ENCODE measurements around the gene RTN4RL2. TPM values are rescaled to one million over a fixed set of nuclear protein-coding genes. Genes with fewer than 3 reads are reported as not detected.

Gene RTN4RL2
- total RNA-seq, 8 experiments from 2014 or later: 0.25 to 11.6 (median 5.8) TPM

DNA sequence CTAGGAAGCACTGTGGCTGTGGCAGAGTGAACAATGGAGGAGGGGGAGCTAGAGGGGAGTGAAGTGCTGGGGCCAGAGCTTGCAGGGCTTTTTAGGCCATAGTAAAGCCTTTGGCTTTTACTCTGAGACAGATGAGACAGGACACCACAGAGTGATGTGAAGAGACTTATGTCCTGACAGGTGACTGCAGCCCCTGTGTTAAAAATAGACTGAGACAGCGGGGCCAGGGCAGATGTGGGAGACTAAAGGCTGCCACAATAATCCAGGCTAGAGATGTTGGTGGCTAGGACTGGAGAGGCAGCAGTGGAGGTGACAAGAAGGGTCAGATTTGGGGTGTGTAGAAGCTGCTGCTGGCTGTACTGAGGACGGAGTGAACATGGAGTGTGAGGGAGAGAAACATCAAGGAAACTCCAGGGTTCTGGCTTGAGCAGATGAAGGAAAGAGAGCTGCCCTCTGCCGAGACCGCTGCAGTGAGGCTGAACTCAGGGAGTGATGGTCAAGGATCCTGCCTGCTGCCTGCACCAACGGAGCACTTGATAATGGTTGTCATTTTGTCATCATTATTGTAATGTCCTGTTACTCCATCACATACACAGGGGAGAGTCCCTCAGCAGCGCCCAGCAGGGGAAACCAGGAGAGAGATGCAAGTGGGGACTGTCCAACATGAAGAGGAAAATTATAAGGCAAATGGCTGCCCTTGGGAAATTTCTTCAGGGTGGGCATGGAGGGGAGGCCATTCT is 27.8 kb downstream of the RTN4RL2 start:
- H3K4me3 ChIP-seq: no peak overlapping the region
- peaks cover 8 to 13% of the 10 kb centered on the region in 2 donors for H3K4me1 ChIP-seq (replicated peaks in 1 of 2)
- no peak overlapping the region for H3K27ac ChIP-seq
- peak in 5 of 8 experiments; percentile 47 to 83 (median 58) for ATAC-seq (replicated peaks in 6 of 8)
- 40 to 100% (median 76%) methylated on average over 1 to 4 of the region's 6 CpGs; no CpG with 5 or more reads in 2 of the 10 experiments for WGBS, 10 experiments
- in situ Hi-C loops (cut with MboI; ENCODE audit: low pct_unique_long_range_greater_than_20kb in 2 of 9, low sequenced_read_pairs in 9 of 9, unreplicated experiment in 9 of 9): loop anchor here in 2 of 9 experiments (25.0 kb wide), 2 partner anchors 126 to 149 kb away; partner anchors contain the start of gene YPEL4 (in 1 of the 2)

DNA sequence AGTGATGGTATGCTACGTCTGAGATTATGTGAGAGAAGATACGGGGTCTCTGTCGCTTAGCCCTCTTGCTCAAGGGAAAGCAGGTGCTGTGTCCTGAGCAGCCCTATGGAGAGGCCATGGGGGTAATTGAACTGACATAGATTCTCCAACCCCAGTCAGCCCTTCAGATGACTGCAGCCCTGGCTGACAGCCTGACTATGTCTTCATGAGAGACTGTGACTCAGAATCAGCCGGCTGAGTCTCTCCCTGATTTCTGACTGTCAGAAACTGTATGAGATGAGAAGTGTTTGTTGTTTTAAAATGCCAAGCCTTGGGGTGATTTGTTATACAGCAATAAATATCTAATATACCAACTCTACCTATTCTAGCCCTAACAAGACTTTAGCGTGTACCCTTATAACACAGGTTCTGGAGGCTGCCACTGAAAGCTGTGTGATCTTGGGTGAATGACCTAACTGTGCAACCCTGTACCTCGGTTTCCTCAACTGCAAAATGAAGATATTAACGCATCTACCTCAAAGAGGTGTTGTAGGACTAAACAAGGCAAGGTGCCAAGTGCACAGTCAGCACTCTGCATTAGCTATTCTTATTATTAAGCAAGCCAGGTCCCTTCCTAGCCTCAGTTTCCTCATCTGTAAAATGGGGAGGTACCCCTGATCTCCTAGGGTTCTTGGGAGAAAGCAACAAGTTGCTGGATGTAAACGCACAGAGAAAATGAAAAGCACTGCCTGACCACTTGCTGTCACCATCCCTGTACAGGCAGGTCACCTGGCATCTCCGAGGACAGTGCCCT is 30.3 kb downstream of the RTN4RL2 start:
- ATAC-seq (replicated peaks in 6 of 8): peak in 1 of 8 experiments; percentile 26
- WGBS, 10 experiments: 20 to 100% (median 86%) methylated on average over 1 to 7 of the region's 9 CpGs
- H3K4me1 ChIP-seq (replicated peaks in 1 of 2): peaks cover 6 to 10% of the 10 kb centered on the region in 2 donors
- no peak overlapping the region for H3K27ac ChIP-seq
- H3K4me3 ChIP-seq: no peak overlapping the region
- in situ Hi-C loops (cut with MboI; ENCODE audit: low pct_unique_long_range_greater_than_20kb in 2 of 9, low sequenced_read_pairs in 9 of 9, unreplicated experiment in 9 of 9): loop anchor here in 2 of 9 experiments (25.0 kb wide), 2 partner anchors 128 to 147 kb away; partner anchors contain the start of gene YPEL4 (in 1 of the 2)

DNA sequence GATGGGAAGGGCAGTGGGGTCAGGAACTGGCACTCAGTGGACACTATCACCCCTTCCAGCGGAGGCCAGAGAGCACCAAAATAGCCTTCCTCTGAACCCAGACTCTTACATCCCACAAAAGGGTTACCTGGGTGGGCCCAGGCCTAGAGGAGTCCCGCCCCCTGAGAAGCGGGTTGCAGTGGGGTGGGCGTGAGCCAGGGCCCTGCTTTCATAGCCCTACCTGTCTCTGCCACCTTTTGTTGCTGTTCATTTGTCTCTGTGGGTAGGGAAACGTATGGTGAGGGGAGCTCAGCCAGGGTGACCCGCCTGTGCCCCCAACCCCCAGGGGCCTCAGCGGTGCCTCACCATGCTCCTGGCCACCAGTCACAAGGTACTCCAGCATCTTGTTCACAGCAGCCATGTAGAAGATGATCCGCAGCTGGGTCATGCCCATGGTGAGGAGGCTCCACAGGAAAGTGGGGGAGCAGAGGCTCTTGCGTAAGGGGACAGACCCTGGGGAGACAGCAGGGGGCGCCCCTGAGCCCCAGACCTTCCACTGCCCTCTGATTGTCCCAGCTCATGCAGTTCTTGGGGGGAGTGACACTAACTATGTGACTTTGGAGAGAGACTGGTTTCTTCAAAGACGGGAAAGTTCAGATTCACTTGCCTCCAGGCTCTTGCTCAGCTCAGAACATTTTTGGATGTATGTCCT is 31.2 kb downstream of the RTN4RL2 start:
- peak in 3 of 8 experiments; percentile 63 to 79 (median 78) for ATAC-seq (replicated peaks in 6 of 8)
- Histone ChIP-seq H3K4me3 (no peak overlapping the region), H3K4me1 (replicated peaks in 1 of 2) (peaks cover 6 to 11% of the 10 kb centered on the region in 2 donors), H3K27ac (no peak overlapping the region)
- WGBS, 10 experiments: 60 to 100% (median 90%) methylated on average over 1 to 7 of the region's 11 CpGs; no CpG with 5 or more reads in 5 of the 10 experiments
- in situ Hi-C loops (cut with MboI; ENCODE audit: low pct_unique_long_range_greater_than_20kb in 2 of 9, low sequenced_read_pairs in 9 of 9, unreplicated experiment in 9 of 9): loop anchor here in 2 of 9 experiments (25.0 kb wide), 2 partner anchors 129 to 146 kb away; partner anchors contain the start of gene YPEL4 (in 1 of the 2)

DNA sequence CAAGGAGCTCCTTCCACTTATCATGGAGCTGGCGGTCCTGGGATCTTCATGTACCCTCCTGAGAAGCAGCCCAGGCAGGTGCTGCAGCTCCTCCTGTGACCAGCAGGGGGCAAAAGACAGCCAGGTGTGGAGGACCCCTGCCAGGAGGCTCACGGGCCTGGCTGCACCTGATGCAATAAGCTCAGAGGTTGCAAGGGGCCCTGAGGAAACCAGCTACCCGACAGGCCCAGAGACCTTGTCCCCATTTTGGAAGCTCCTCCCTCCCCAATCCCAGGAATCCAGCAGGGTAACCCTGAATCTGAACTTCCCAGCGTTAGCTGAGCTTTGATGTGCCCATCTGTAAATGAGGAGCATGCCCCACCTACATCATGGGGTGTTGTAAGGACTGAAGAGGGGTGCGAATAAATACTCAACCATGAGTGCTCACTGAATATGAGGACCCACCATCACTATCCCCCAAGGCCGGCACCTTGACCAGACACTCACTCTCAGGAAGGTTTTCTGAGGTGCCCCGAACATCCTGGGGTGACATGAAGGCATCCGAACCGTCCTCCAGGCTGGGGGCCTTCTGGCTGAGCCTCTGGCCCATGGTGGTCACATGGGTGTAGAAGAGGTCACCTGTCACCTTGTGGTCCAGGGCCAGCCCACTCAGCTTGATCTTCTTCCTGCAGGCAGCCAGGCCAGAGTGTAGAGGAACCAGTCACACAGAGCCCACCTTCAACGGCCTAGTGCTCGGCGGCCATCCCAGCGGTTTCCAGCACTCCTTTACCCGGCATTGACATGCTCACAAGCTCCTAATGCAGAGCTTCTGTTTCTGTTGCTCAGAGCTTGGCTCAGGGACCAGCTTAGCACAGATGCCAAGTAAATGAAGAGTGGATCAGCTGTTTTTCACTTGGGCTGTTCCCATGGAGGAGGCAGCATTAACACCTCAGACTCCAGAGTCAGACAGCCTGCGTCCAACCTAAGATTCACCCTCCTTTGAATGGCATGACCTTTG is 33.5 kb downstream of the RTN4RL2 start:
- Histone ChIP-seq H3K27ac (no peak overlapping the region), H3K4me3 (no peak overlapping the region), H3K4me1 (replicated peaks in 1 of 2) (peaks cover 1 to 2% of the 10 kb centered on the region in 2 donors)
- WGBS, 10 experiments: 23 to 97% (median 90%) methylated on average over 3 to 7 of the region's 15 CpGs; no CpG with 5 or more reads in 3 of the 10 experiments
- ATAC-seq (replicated peaks in 6 of 8): peak in 7 of 8 experiments; percentile 21 to 88 (median 55)
- in situ Hi-C loops (cut with MboI; ENCODE audit: low pct_unique_long_range_greater_than_20kb in 2 of 9, low sequenced_read_pairs in 9 of 9, unreplicated experiment in 9 of 9): loop anchor here in 2 of 9 experiments (25.0 kb wide), 2 partner anchors 132 to 143 kb away; partner anchors contain the start of gene YPEL4 (in 1 of the 2)

DNA sequence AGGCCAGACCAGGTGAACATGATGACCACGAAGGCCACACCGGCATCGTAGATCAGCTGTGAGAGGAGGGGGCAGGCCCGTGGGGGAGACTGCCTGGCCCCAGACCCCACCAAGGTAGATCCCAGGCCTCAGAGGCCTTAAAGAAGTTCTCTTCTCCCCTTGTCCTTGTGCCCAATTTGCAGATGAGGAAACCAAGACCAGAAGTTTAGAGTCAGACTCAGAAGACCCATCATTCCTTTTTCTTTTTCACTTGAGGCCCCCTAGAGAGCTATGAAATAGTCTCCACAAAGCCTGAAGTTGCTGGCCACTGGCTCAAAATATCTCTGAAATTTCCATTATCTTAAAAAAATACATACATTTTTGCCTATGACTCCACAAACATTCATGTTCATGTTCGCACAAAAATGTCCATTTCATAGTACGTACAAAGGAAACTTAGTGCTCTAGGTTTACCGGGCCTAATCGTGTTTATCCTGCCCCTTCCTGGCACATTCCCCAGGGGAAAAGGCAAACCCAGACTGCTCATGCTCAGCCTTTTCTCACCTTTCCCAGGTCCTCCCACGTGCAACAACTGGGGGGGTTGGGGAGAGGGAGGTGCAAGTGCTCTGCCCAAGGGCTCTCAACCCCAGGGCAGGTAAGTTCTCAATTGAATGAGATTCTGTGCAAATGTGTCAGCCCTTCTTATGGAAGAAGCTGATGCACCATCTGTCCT is 35.9 kb downstream of the RTN4RL2 start:
- ATAC-seq (replicated peaks in 6 of 8): no peak
- H3K27ac ChIP-seq: no peak overlapping the region
- WGBS, 10 experiments: 74 to 89% (median 87%) methylated on average over 2 to 6 of the region's 9 CpGs; no CpG with 5 or more reads in 5 of the 10 experiments
- H3K4me1 ChIP-seq (replicated peaks in 1 of 2): peaks cover 8 to 10% of the 10 kb centered on the region in 2 donors
- H3K4me3 ChIP-seq: no peak overlapping the region
- in situ Hi-C loops (cut with MboI; ENCODE audit: low pct_unique_long_range_greater_than_20kb in 2 of 9, low sequenced_read_pairs in 9 of 9, unreplicated experiment in 9 of 9): loop anchor here in 2 of 9 experiments (25.0 kb wide), 2 partner anchors 134 to 141 kb away; partner anchors contain the start of gene YPEL4 (in 1 of the 2)

DNA sequence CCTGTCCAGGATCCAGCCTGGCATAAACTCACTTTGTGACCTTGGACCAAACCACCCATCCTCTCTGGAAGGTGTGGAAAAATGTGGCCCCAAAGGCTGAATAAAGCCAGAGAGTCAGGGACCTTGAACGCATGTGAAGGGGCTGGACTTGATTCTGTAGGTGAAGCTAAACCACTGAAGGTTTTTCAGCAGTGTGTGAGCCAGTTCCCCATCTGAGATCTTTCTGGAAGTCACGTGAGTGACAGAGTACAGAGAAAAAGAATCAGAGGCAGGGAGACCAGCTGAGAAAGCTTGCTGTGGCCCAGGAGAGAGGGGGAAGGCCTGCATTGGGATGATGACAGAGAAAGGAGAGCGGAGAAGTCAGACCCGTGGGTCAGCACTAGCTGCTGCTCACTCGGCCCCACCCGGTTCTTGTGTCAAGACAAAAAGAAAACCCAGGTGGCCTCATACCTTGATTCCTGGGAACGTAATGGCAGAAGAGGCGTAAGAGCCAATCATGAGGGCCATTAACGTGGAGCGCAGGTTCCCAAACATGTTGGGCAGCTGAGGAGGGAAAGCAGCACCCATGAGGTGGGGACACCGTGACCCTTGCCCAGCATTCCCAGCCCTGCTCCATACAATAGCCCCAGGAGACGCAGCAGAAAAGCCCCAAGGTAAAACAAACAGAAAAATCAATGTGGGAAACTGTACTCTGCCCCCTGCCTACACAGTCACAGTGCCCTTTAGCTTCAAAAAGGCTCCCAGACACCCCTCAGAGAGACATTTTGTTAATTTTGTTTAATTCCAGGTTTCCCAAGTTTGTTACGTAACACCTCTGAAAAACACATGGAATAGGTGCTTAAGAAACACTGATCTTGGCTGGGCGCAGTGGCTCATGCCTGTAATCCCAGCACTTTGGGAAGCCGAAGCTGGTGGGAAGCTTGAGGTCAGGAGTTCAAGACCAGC is 37.2 kb downstream of the RTN4RL2 start:
- WGBS, 10 experiments: 83 to 100% (median 89%) methylated on average over 1 to 13 of the region's 15 CpGs; no CpG with 5 or more reads in 2 of the 10 experiments
- H3K4me1 ChIP-seq (replicated peaks in 1 of 2): peaks cover 8 to 10% of the 10 kb centered on the region in 2 donors
- H3K4me3 ChIP-seq: no peak overlapping the region
- ATAC-seq (replicated peaks in 6 of 8): no peak
- in situ Hi-C loops (cut with MboI; ENCODE audit: low pct_unique_long_range_greater_than_20kb in 2 of 9, low sequenced_read_pairs in 9 of 9, unreplicated experiment in 9 of 9): loop anchor here in 2 of 9 experiments (25.0 kb wide), 2 partner anchors 135 to 140 kb away; partner anchors contain the start of gene YPEL4 (in 1 of the 2)
- no peak overlapping the region for H3K27ac ChIP-seq

DNA sequence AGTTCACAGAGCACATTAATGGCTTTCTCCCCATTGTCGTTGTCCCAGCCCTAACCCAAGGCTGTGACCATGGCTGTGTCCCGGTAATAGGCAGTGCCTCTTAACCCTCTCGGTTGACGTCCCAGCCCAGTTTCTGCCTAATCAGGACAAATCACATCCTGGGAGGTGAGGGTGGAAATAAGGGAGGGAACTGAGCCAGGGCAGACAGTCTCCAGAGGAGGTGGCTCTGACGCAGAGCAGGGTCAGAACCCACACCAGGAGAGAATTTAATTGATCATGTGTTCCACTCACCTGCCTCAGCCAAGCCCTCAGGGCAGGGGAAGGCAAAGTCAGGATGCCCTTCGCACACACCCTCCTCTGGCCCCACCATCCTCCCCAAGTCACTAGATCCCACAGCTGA is 38.2 kb downstream of the RTN4RL2 start:
- in situ Hi-C loops (cut with MboI; ENCODE audit: low pct_unique_long_range_greater_than_20kb in 2 of 9, low sequenced_read_pairs in 9 of 9, unreplicated experiment in 9 of 9): loop anchor here in 2 of 9 experiments (25.0 kb wide), 2 partner anchors 136 to 139 kb away; partner anchors contain the start of gene YPEL4 (in 1 of the 2)
- Histone ChIP-seq H3K4me3 (no peak overlapping the region), H3K4me1 (replicated peaks in 1 of 2) (peaks cover 8 to 10% of the 10 kb centered on the region in 2 donors), H3K27ac (no peak overlapping the region)
- no peak for ATAC-seq (replicated peaks in 6 of 8)
- WGBS, 10 experiments: 80 to 100% methylated on average over 1 of the region's 6 CpGs; no CpG with 5 or more reads in 8 of the 10 experiments

DNA sequence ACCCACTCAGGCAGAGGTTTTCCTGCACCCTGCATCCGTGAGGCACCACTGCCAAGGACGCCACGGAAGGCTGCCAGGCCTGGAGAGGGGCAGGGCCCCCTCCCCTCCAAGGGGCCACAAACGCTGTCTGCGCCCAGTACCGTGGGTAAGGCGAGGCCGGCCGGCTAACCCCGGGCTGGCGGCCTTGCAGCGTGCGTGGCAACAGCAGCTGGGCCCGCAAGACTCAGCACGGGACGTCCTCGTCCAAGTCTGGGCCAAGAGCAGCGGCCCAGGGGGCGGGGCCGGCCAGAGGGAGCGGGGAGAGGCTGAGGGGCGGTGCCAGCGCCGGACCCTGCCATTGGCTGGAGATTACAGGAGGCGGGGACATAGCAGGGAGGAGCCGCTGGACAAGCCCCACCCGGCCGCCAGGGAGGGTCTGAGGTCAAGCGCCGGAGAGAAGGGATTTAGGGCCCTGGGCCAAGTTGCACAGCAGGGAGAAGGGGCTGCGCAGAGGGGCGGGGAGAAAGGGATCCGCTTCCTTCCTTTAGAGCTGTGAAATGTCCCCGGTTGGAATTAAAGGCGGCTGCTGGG is 39.2 kb downstream of the RTN4RL2 start:
- in situ Hi-C loops (cut with MboI; ENCODE audit: low pct_unique_long_range_greater_than_20kb in 2 of 9, low sequenced_read_pairs in 9 of 9, unreplicated experiment in 9 of 9): loop anchor here in 2 of 9 experiments (25.0 kb wide), 2 partner anchors 137 to 138 kb away; partner anchors contain the start of gene YPEL4 (in 1 of the 2)
- Histone ChIP-seq H3K4me1 (replicated peaks in 1 of 2) (peaks cover 8 to 10% of the 10 kb centered on the region in 2 donors), H3K27ac (no peak overlapping the region), H3K4me3 (peak overlapping the region; percentile 11 to 32 (median 26))
- peak; percentile 98 to 100 (median 99) for ATAC-seq (replicated peaks in 6 of 8)
- 0 to 30% (median 6%) methylated on average over 2 to 7 of the region's 35 CpGs; no CpG with 5 or more reads in 5 of the 10 experiments for WGBS, 10 experiments

DNA sequence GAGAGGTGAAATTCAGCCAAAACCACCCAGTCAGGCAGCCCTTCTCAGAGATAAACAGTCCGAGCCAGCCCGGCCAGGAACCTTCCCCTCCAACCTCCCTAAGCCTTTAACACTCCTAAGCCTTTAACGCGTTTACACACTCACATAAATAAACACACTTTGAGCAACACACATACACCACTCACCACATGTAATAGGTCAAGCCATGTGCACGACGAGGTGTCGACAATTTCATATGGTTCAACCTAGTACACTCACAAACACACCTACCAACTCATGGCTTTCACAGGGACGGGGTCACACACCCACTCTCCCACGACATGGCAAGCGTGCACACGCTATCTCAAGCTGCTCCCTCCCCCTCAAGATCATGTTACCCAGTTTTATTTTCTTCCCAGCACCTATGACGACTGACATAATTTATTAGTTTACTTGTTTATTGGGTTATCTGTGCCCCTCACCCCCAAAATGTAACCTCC is 39.7 kb downstream of the RTN4RL2 start:
- WGBS, 10 experiments: 0 to 100% (median 55%) methylated on average over 1 to 7 of the region's 12 CpGs; no CpG with 5 or more reads in 1 of the 10 experiments
- H3K27ac ChIP-seq: no peak overlapping the region
- in situ Hi-C loops (cut with MboI; ENCODE audit: low pct_unique_long_range_greater_than_20kb in 2 of 9, low sequenced_read_pairs in 9 of 9, unreplicated experiment in 9 of 9): loop anchor here in 3 of 9 experiments (25.0 kb wide), 3 partner anchors 137 to 163 kb away; partner anchors contain the start of genes P2RX3 (in 1 of the 3), SSRP1 (in 1 of the 3) and YPEL4 (in 1 of the 3)
- no peak for ATAC-seq (replicated peaks in 6 of 8)
- peaks cover 8 to 10% of the 10 kb centered on the region in 2 donors for H3K4me1 ChIP-seq (replicated peaks in 1 of 2)
- peak overlapping the region in 4 of 5 donors; percentile 20 to 32 (median 27) for H3K4me3 ChIP-seq
